GM12878 (cell line): Measurements from ENCODE around the gene NR2F1-AS1. TPM values are rescaled to one million over a fixed set of nuclear protein-coding genes. Genes with fewer than 3 reads are reported as not detected.

Source experiments
- ATAC-seq: fragments of 200-7000 bp; cut with Tn5 transposase; 3 replicates; pipeline ENCODE4 v1.9.1; 2020; ENCODE audit warnings: mild to moderate bottlenecking, moderate library complexity
- BruUV-seq: library from RNA; stranded (reverse); fragments of 400-500 nt; replicated peaks from 2 replicates; lab custom pipeline; 2021; lab: Mats Ljungman, UMichigan
- CTCF ChIA-PET: fragments of 300-600 bp; sonication (Branson Sonifier 250); formaldehyde crosslinking; extraction: SDS; loops from one replicate; lab custom pipeline; 2021; ENCODE audit warnings: inconsistent platforms; lab: Yijun Ruan, JAX
- POLR2A ChIA-PET: fragments of 350-600 bp; formaldehyde crosslinking; extraction: SDS; loops from one replicate; lab custom pipeline; 2021; ENCODE audit warnings: inconsistent platforms; lab: Charles Lee
- RAD21 ChIA-PET: fragments of 300-600 bp; sonication (Branson Sonifier 250); formaldehyde crosslinking; loops from one replicate; lab custom pipeline; 2023; ENCODE audit warnings: antibody characterized with exemption; ENCODE audit not compliant: unreplicated experiment; lab: Charles Lee
- SMC1A ChIA-PET: fragments of 300-600 bp; sonication (Branson Sonifier 250); formaldehyde crosslinking; loops from one replicate; lab custom pipeline; 2023; ENCODE audit not compliant: unreplicated experiment, uncharacterized antibody; lab: Charles Lee
- DNase-seq: peaks from one replicate; pipeline ENCODE4 v3.0.0-alpha.2; 2011; ENCODE audit warnings: low read depth, low spot score
- FAIRE-seq: peaks from 3 replicates; lab custom pipeline; 2011; peaks lifted over from hg19 to GRCh38; lab: Jason Lieb, UNC
- H2AFZ ChIP-seq: 2 replicates; pipeline ENCODE4 v1.6.0; 2011; ENCODE audit warnings: low read depth, low read length, control low read depth; ENCODE audit not compliant: control insufficient read depth
- H3K27ac ChIP-seq: 2 replicates; pipeline ENCODE4 v1.5.1; 2011; ENCODE audit warnings: control low read depth; ENCODE audit not compliant: control insufficient read depth, insufficient read depth
- H3K27me3 ChIP-seq, 2 experiments: replicated peaks in 1 of 2; 2 replicates each; pipeline versions ENCODE4 v1.6.0 to v1.6.1; 2011; ENCODE audit warnings: low read length in 1 of 2; ENCODE audit not compliant: control insufficient read depth in 2 of 2, insufficient read depth in 2 of 2
- H3K36me3 ChIP-seq, 2 experiments: 2 replicates each; pipeline ENCODE4 v1.5.1; 2011; ENCODE audit warnings: low read length in 1 of 2; ENCODE audit not compliant: control insufficient read depth in 2 of 2, insufficient read depth in 2 of 2
- H3K4me1 ChIP-seq: 2 replicates; pipeline ENCODE4 v1.6.1; 2011; ENCODE audit warnings: mild to moderate bottlenecking, low read length, moderate library complexity, mixed read lengths; ENCODE audit not compliant: control insufficient read depth, insufficient read depth
- H3K4me2 ChIP-seq: 2 replicates; pipeline ENCODE4 v1.6.0; 2011; ENCODE audit warnings: control low read depth; ENCODE audit not compliant: control insufficient read depth, insufficient read depth
- H3K4me3 ChIP-seq: fragments of 200-600 bp; sonication (generic); 2 replicates; pipeline ENCODE4 v1.5.1; 2016
- H3K79me2 ChIP-seq: 2 replicates; pipeline ENCODE4 v1.6.0; 2011; ENCODE audit warnings: low read length; ENCODE audit not compliant: control insufficient read depth, insufficient read depth
- H3K9ac ChIP-seq: 2 replicates; pipeline ENCODE4 v1.8.0; 2011; ENCODE audit warnings: low read length, control low read depth, mixed read lengths; ENCODE audit not compliant: control insufficient read depth, insufficient read depth
- H3K9me3 ChIP-seq: replicated peaks from 3 replicates; pipeline ENCODE4 v1.5.1; 2011; ENCODE audit warnings: mild to moderate bottlenecking, low read length; ENCODE audit not compliant: control insufficient read depth, insufficient read depth
- H4K20me1 ChIP-seq: 2 replicates; pipeline ENCODE4 v1.6.0; 2011; ENCODE audit not compliant: control insufficient read depth, insufficient read depth
- ASH2L ChIP-seq: fragments of 300-600, 200-600 bp; sonication (generic); IDR thresholded peaks from 2 replicates; pipeline ENCODE4 v1.6.1; 2017; ENCODE audit warnings: low read depth, mild to moderate bottlenecking, borderline replicate concordance
- BMI1 ChIP-seq: fragments of 450-650 bp; IDR thresholded peaks from 2 replicates; pipeline ENCODE4 v1.6.1; 2016; ENCODE audit warnings: mild to moderate bottlenecking, moderate library complexity, borderline replicate concordance
- CHD4 ChIP-seq: fragments of 200-600 bp; sonication (generic); IDR thresholded peaks from 2 replicates; pipeline ENCODE4 v1.6.1; 2016; ENCODE audit warnings: mild to moderate bottlenecking
- ESRRA ChIP-seq: IDR thresholded peaks from 2 replicates; pipeline ENCODE4 v1.6.1; 2012; ENCODE audit warnings: mild to moderate bottlenecking, low read length, improper control_type of control experiment
- GABPA ChIP-seq: IDR thresholded peaks from 2 replicates; pipeline ENCODE4 v1.6.1; 2014; ENCODE audit warnings: antibody characterized with exemption, low read depth, mild to moderate bottlenecking, inconsistent platforms
- HDGF ChIP-seq: fragments of 450-650 bp; IDR thresholded peaks from 2 replicates; pipeline ENCODE4 v1.6.1; 2016; ENCODE audit warnings: antibody characterized with exemption
- IKZF2 ChIP-seq, 2 experiments: fragments of 450-650 bp; IDR thresholded peaks; 2 replicates each; pipeline ENCODE4 v1.6.1; 2017; ENCODE audit warnings: mild to moderate bottlenecking in 2 of 2, moderate library complexity in 2 of 2
- RB1 ChIP-seq: fragments of 450-650 bp; formaldehyde crosslinking; IDR thresholded peaks from 2 replicates; pipeline ENCODE4 v1.6.1; 2017; ENCODE audit warnings: mild to moderate bottlenecking, borderline replicate concordance
- RFX5 ChIP-seq: IDR thresholded peaks from 2 replicates; pipeline ENCODE4 v1.6.1; 2011; ENCODE audit warnings: low read depth, low read length, improper control_type of control experiment
- SIX5 ChIP-seq: IDR thresholded peaks from 2 replicates; pipeline ENCODE4 v1.6.1; 2011; ENCODE audit warnings: mild to moderate bottlenecking, low read depth, low read length, moderate library complexity; ENCODE audit not compliant: severe bottlenecking
- SP1 ChIP-seq: IDR thresholded peaks from one replicate; pipeline ENCODE4 v1.6.1; 2011; ENCODE audit warnings: low read depth, low read length
- USF1 ChIP-seq: IDR thresholded peaks from 2 replicates; pipeline ENCODE4 v1.6.1; 2011; ENCODE audit warnings: borderline replicate concordance, low read depth, mild to moderate bottlenecking, moderate library complexity, mixed read lengths, low read length; ENCODE audit not compliant: insufficient read depth; ENCODE audit errors: extremely low read length
- YY1 ChIP-seq: IDR thresholded peaks from 2 replicates; pipeline ENCODE4 v1.6.1; 2011; ENCODE audit warnings: low read depth, mild to moderate bottlenecking, low read length
- ZNF207 ChIP-seq: fragments of 450-650 bp; IDR thresholded peaks from 2 replicates; pipeline ENCODE4 v1.6.1; 2014; ENCODE audit warnings: antibody characterized with exemption, mild to moderate bottlenecking, borderline replicate concordance
- ZNF217 ChIP-seq: fragments of 450-650 bp; IDR thresholded peaks from 2 replicates; pipeline ENCODE4 v1.6.1; 2017; ENCODE audit warnings: antibody characterized with exemption, mild to moderate bottlenecking
- WGBS: methylation state at CpG from one replicate; pipeline ENCODE4 v1.1.6; 2016; ENCODE audit warnings: low lambda C conversion rate; ENCODE audit not compliant: insufficient replicate concordance, insufficient coverage; ENCODE audit errors: missing lambda C conversion rate; 5-methylcytosine and 5-hydroxymethylcytosine counted together
- in situ Hi-C: fragments of 300-500 bp; cut with MboI; formaldehyde crosslinking; loops from 9 replicates; pipeline ENCODE4 v1.14.3; 2018; ENCODE audit warnings: mixed read lengths
- intact Hi-C: fragments of 100-400 bp; cut with micrococcal nuclease; formaldehyde crosslinking; loops from one replicate; pipeline ENCODE4 v1.14.2; 2022; ENCODE audit not compliant: unreplicated experiment
- polyA plus RNA-seq, 11 experiments: library from polyadenylated mRNA; depleted of rRNA in 4 of 11; unstranded in 6 of 11; stranded (reverse) in 5 of 11; fragments of >200 nt; fragmentation: Nextera tagmentation in 4 of 11; fragmentation: Illumina TruSeq in 1 of 11; extraction: Ambion mirVana in 4 of 11; extraction: Trizol in 1 of 11; gene quantifications; 1 replicate in 1 of 11; 2 replicates in 10 of 11; pipeline versions ENCODE4 v1.2.1 to v1.2.3, GENCODE V29; 2011 to 2016; ENCODE audit warnings: inconsistent platforms in 2 of 11, missing spikeins in 2 of 11, low read depth in 1 of 11
- total RNA-seq, 4 experiments: library from RNA; depleted of rRNA in 3 of 4; stranded (reverse); fragments of >200 nt in 3 of 4; fragmentation: Illumina TruSeq in 1 of 4; extraction: Trizol in 1 of 4; gene quantifications; 2 replicates each; pipeline versions ENCODE4 v1.2.1 to v1.2.3, GENCODE V29; 2013 to 2021
- TF ChIP-seq, protein P1 (sequence below): fragments of 450-650 bp; IDR thresholded peaks from 2 replicates; pipeline ENCODE4 v1.6.1; 2016; ENCODE audit warnings: mild to moderate bottlenecking, moderate library complexity, borderline replicate concordance
- TF ChIP-seq, protein P2 (sequence below): IDR thresholded peaks from 2 replicates; pipeline ENCODE4 v1.6.1; 2012; ENCODE audit warnings: low read length, inconsistent platforms
- TF ChIP-seq, protein P3 (sequence below): fragments of 450-650 bp; conservative IDR thresholded peaks from 2 replicates; pipeline ENCODE4 v1.6.1; 2017; ENCODE audit warnings: mild to moderate bottlenecking, moderate library complexity

The NR2F1-AS1 gene
- total and polyA plus RNA-seq, 10 of the 15 experiments (the other 5 are each of a cell fraction or from before 2014, with no cell fraction given): 0.11 to 0.85 (median 0.27) TPM

- 0% methylated on average over 1 of the region's 1 CpG for WGBS
- TF ChIP-seq, protein P1, sequence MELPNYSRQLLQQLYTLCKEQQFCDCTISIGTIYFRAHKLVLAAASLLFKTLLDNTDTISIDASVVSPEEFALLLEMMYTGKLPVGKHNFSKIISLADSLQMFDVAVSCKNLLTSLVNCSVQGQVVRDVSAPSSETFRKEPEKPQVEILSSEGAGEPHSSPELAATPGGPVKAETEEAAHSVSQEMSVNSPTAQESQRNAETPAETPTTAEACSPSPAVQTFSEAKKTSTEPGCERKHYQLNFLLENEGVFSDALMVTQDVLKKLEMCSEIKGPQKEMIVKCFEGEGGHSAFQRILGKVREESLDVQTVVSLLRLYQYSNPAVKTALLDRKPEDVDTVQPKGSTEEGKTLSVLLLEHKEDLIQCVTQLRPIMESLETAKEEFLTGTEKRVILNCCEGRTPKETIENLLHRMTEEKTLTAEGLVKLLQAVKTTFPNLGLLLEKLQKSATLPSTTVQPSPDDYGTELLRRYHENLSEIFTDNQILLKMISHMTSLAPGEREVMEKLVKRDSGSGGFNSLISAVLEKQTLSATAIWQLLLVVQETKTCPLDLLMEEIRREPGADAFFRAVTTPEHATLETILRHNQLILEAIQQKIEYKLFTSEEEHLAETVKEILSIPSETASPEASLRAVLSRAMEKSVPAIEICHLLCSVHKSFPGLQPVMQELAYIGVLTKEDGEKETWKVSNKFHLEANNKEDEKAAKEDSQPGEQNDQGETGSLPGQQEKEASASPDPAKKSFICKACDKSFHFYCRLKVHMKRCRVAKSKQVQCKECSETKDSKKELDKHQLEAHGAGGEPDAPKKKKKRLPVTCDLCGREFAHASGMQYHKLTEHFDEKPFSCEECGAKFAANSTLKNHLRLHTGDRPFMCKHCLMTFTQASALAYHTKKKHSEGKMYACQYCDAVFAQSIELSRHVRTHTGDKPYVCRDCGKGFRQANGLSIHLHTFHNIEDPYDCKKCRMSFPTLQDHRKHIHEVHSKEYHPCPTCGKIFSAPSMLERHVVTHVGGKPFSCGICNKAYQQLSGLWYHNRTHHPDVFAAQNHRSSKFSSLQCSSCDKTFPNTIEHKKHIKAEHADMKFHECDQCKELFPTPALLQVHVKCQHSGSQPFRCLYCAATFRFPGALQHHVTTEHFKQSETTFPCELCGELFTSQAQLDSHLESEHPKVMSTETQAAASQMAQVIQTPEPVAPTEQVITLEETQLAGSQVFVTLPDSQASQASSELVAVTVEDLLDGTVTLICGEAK: no peak
- TF ChIP-seq RB1: no peak
- no peak for TF ChIP-seq SP1
- no peak for TF ChIP-seq GABPA
- no peak for TF ChIP-seq CHD4
- TF ChIP-seq IKZF2 (IDR thresholded peaks at IDR 0.05): no peak
- no peak for TF ChIP-seq ZNF207
- no peak for TF ChIP-seq BMI1
- no peak for TF ChIP-seq HDGF
- TF ChIP-seq USF1: no peak
- no peak for TF ChIP-seq ZNF217
- TF ChIP-seq ASH2L: no peak
- TF ChIP-seq SIX5: no peak
- TF ChIP-seq, protein P2, sequence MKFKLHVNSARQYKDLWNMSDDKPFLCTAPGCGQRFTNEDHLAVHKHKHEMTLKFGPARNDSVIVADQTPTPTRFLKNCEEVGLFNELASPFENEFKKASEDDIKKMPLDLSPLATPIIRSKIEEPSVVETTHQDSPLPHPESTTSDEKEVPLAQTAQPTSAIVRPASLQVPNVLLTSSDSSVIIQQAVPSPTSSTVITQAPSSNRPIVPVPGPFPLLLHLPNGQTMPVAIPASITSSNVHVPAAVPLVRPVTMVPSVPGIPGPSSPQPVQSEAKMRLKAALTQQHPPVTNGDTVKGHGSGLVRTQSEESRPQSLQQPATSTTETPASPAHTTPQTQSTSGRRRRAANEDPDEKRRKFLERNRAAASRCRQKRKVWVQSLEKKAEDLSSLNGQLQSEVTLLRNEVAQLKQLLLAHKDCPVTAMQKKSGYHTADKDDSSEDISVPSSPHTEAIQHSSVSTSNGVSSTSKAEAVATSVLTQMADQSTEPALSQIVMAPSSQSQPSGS: no peak
- TF ChIP-seq, protein P3, sequence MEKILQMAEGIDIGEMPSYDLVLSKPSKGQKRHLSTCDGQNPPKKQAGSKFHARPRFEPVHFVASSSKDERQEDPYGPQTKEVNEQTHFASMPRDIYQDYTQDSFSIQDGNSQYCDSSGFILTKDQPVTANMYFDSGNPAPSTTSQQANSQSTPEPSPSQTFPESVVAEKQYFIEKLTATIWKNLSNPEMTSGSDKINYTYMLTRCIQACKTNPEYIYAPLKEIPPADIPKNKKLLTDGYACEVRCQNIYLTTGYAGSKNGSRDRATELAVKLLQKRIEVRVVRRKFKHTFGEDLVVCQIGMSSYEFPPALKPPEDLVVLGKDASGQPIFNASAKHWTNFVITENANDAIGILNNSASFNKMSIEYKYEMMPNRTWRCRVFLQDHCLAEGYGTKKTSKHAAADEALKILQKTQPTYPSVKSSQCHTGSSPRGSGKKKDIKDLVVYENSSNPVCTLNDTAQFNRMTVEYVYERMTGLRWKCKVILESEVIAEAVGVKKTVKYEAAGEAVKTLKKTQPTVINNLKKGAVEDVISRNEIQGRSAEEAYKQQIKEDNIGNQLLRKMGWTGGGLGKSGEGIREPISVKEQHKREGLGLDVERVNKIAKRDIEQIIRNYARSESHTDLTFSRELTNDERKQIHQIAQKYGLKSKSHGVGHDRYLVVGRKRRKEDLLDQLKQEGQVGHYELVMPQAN: no peak
- TF ChIP-seq RFX5: no peak
- no peak for TF ChIP-seq YY1
- no peak for TF ChIP-seq ESRRA
Observed at GRCh38 chr5:93503598-93504067, 77.4 kb downstream of the NR2F1-AS1 start.

More at GRCh38 chr5:93503598-93504067, 77.4 kb downstream of the NR2F1-AS1 start:
- CTCF ChIA-PET: interaction anchor here (1.2 kb wide), 2 partner anchors 11 to 17 kb away, joined by 3 read pairs; no protein-coding TSS in a partner anchor
- SMC1A ChIA-PET: interaction anchor here (0.9 kb wide), 1 partner anchor 11 kb away, joined by 3 read pairs; no protein-coding TSS in a partner anchor
- Histone ChIP-seq H3K27me3 (no peaks in the 10 kb centered on the region), H3K9me3 (no peaks in the 10 kb centered on the region), H3K4me1 (no peaks in the 10 kb centered on the region), H3K4me2 (no peak overlapping the region), H4K20me1 (no peaks in the 10 kb centered on the region), H2AFZ (no peak overlapping the region), H3K36me3 (no peaks in the 10 kb centered on the region), H3K27ac (no peak overlapping the region), H3K9ac (no peak overlapping the region), H3K79me2 (no peaks in the 10 kb centered on the region), H3K4me3 (no peak overlapping the region)
- FAIRE-seq (peak; percentile 52), DNase-seq (no peak), ATAC-seq (no peak)
- RAD21 ChIA-PET: no interaction called here
- in situ Hi-C loops: no loop called here
- POLR2A ChIA-PET: no interaction called here
- no TSS peak for BruUV-seq
- intact Hi-C loops: no loop called here
